HG02884 (cell line): ENCODE measurements around the gene DGKB.

Source experiments
- ATAC-seq: cut with Tn5 transposase; IDR thresholded peaks from one replicate; pipeline ENCODE4 v1.9.1; 2021; ENCODE audit warnings: mild to moderate bottlenecking, moderate library complexity; ENCODE audit not compliant: unreplicated experiment

Gene DGKB

GRCh38 chr7:14825912-14826311 is 76.6 kb downstream of the DGKB start:
- ATAC-seq = no peak

- no peak for ATAC-seq
Measured at GRCh38 chr7:14822481-14822854, 80.1 kb downstream of the DGKB start.

- ATAC-seq = no peak
Measured at GRCh38 chr7:14821757-14822480, 80.6 kb downstream of the DGKB start.

- no peak for ATAC-seq
Measured at GRCh38 chr7:14818871-14819270, 83.7 kb downstream of the DGKB start.

- ATAC-seq = no peak
Measured at GRCh38 chr7:14817829-14818614, 84.5 kb downstream of the DGKB start.

GRCh38 chr7:14807507-14807906 is 95.0 kb downstream of the DGKB start:
- no peak for ATAC-seq

- ATAC-seq = no peak
Measured at GRCh38 chr7:14806891-14807290, 95.7 kb downstream of the DGKB start.

GRCh38 chr7:14805105-14805719 is 97.3 kb downstream of the DGKB start:
- no peak for ATAC-seq

- no peak for ATAC-seq
Measured at GRCh38 chr7:14800664-14801063, 101.9 kb downstream of the DGKB start.

- no peak for ATAC-seq
Measured at GRCh38 chr7:14793151-14793550, 109.4 kb downstream of the DGKB start.

- ATAC-seq = no peak
Measured at GRCh38 chr7:14787551-14787950, 115.0 kb downstream of the DGKB start.

- ATAC-seq = no peak
Measured at GRCh38 chr7:14786314-14786895, 116.1 kb downstream of the DGKB start.

GRCh38 chr7:14777806-14778205 is 124.7 kb downstream of the DGKB start:
- no peak for ATAC-seq

GRCh38 chr7:14776266-14776665 is 126.3 kb downstream of the DGKB start:
- no peak for ATAC-seq

GRCh38 chr7:14773729-14774271 is 128.8 kb downstream of the DGKB start:
- no peak for ATAC-seq

GRCh38 chr7:14770614-14771013 is 131.9 kb downstream of the DGKB start:
- ATAC-seq = no peak

GRCh38 chr7:14769261-14769660 is 133.3 kb downstream of the DGKB start:
- ATAC-seq = no peak

GRCh38 chr7:14767716-14768425 is 134.7 kb downstream of the DGKB start:
- ATAC-seq = no peak

- ATAC-seq = no peak
Measured at GRCh38 chr7:14766747-14767146, 135.8 kb downstream of the DGKB start.

GRCh38 chr7:14765731-14766130 is 136.8 kb downstream of the DGKB start:
- ATAC-seq = no peak

- no peak for ATAC-seq
Measured at GRCh38 chr7:14762561-14762960, 140.0 kb downstream of the DGKB start.
